Body of pancreas (tissue), 4 donors: Measurements from ENCODE around the gene DYNC1I1. TPM values are rescaled to one million over a fixed set of nuclear protein-coding genes. Genes with fewer than 3 reads are reported as not detected.
A peak's percentile ranks its signal among the peaks of the same experiment; 100 is the strongest.

Experiments
- ATAC-seq: fragments of 150-250 bp; one replicate; pipeline ENCODE4 v1.9.1; 2016
- DNase-seq, 4 donors: peaks; one replicate each; pipeline ENCODE4 v3.0.0-alpha.2; 2019
- H3K27ac ChIP-seq, 4 donors: fragments of 200-600 bp; sonication (generic); 1 replicate in 3 of 4; 2 replicates in 1 of 4; pipeline versions ENCODE4 v1.5.1 to v1.6.1; 2016 to 2019; ENCODE audit warnings: mild to moderate bottlenecking in 1 of 4, mixed read lengths in 1 of 4, moderate library complexity in 1 of 4
- H3K27me3 ChIP-seq, 2 donors: fragments of 200-600 bp; sonication (generic); one replicate each; pipeline ENCODE4 v1.6.0; 2016; ENCODE audit warnings: mild to moderate bottlenecking in 1 of 2
- H3K36me3 ChIP-seq, 2 donors: fragments of 200-600 bp; sonication (generic); replicated peaks in 1 of 2; 2 replicates each; pipeline ENCODE4 v1.5.1; 2016; ENCODE audit warnings: low read depth in 2 of 2; ENCODE audit not compliant: insufficient read depth in 1 of 2
- H3K4me1 ChIP-seq: fragments of 200-600 bp; sonication (generic); one replicate; pipeline ENCODE4 v1.6.0; 2016
- H3K4me3 ChIP-seq, 2 donors: fragments of 200-600 bp; sonication (generic); 1 replicate in 1 of 2; 2 replicates in 1 of 2; pipeline ENCODE4 v1.5.1; 2016 to 2019
- H3K9me3 ChIP-seq, 3 donors: fragments of 200-600 bp; sonication (generic); 1 replicate in 2 of 3; 2 replicates in 1 of 3; pipeline ENCODE4 v1.5.1; 2016
- CTCF ChIP-seq, 7 experiments: fragments of 450-650 bp in 4 of 7; fragments of 200-600 bp in 3 of 7; sonication (generic) in 3 of 7; IDR thresholded peaks; one replicate each; pipeline ENCODE4 v1.5.1; 2016 to 2019; ENCODE audit warnings: antibody characterized with exemption in 7 of 7
- POLR2A ChIP-seq, 3 donors: fragments of 450-650 bp; IDR thresholded peaks; one replicate each; pipeline ENCODE4 v1.6.1; 2016; ENCODE audit warnings: antibody characterized with exemption in 3 of 3, mild to moderate bottlenecking in 2 of 3
- WGBS, 2 donors: methylation state at CpG; one replicate each; pipeline ENCODE4 v1.1.5; 2017; 5-methylcytosine and 5-hydroxymethylcytosine counted together
- intact Hi-C: fragments of 100-400 bp; cut with DNase I; formaldehyde crosslinking; loops from one replicate; pipeline ENCODE4 v1.15.1; 2023
- total RNA-seq, 2 donors: library from RNA; depleted of rRNA; stranded (reverse); fragments of >200 nt; gene quantifications; one replicate each; pipeline ENCODE4 v1.1.0, GENCODE V29; 2016

Gene DYNC1I1
- total RNA-seq, 2 donors from 2014 or later = 1.3 to 4.2 TPM

- no peak for ATAC-seq
- TF ChIP-seq CTCF (IDR thresholded peaks at IDR 0.05) (no peak), POLR2A (IDR thresholded peaks at IDR 0.05) (no peak)
- H3K4me3 ChIP-seq = no peak overlapping the region
These were observed 15.9 kb downstream of the DYNC1I1 start for GRCh38 chr7:95788258-95788657.

GRCh38 chr7:95788884-95789283, 16.5 kb downstream of the DYNC1I1 start:
- Histone ChIP-seq H3K27me3 (no peaks in the 10 kb centered on the region), H3K4me3 (no peak overlapping the region), H3K4me1 (no peaks in the 10 kb centered on the region), H3K36me3 (no peaks in the 10 kb centered on the region), H3K9me3 (no peaks in the 10 kb centered on the region), H3K27ac (no peak overlapping the region)
- no peak for DNase-seq
- ATAC-seq = no peak
- no peak for TF ChIP-seq CTCF (IDR thresholded peaks at IDR 0.05)
- TF ChIP-seq POLR2A (IDR thresholded peaks at IDR 0.05) = no peak
- 33% methylated on average over 2 of the region's 2 CpGs for WGBS, 2 donors
- intact Hi-C loops = no loop called here

More at GRCh38 chr7:95788258-95788657, 15.9 kb downstream of the DYNC1I1 start:
- no peak for DNase-seq
- Histone ChIP-seq H3K27me3 (no peaks in the 10 kb centered on the region), H3K36me3 (no peaks in the 10 kb centered on the region), H3K4me1 (no peaks in the 10 kb centered on the region), H3K27ac (no peak overlapping the region), H3K9me3 (no peaks in the 10 kb centered on the region)
- 92 to 95% methylated on average over 6 of the region's 6 CpGs for WGBS, 2 donors
- intact Hi-C loops = no loop called here

- ATAC-seq (no peak), DNase-seq (no peak)
- 75 to 84% methylated on average over 5 of the region's 5 CpGs for WGBS, 2 donors
- H3K27me3 ChIP-seq = no peaks in the 10 kb centered on the region
- H3K36me3 ChIP-seq = no peaks in the 10 kb centered on the region
- intact Hi-C loops = no loop called here
- no peaks in the 10 kb centered on the region for H3K4me1 ChIP-seq
- no peak overlapping the region for H3K4me3 ChIP-seq
- TF ChIP-seq CTCF (IDR thresholded peaks at IDR 0.05) = no peak
- TF ChIP-seq POLR2A (IDR thresholded peaks at IDR 0.05) = no peak
- no peak overlapping the region for H3K27ac ChIP-seq
- H3K9me3 ChIP-seq = no peaks in the 10 kb centered on the region
These were observed 21.3 kb downstream of the DYNC1I1 start for GRCh38 chr7:95793658-95794057.

GRCh38 chr7:95794917-95795515, 22.7 kb downstream of the DYNC1I1 start:
- no peaks in the 10 kb centered on the region for H3K4me1 ChIP-seq
- no peaks in the 10 kb centered on the region for H3K27me3 ChIP-seq
- no peak for TF ChIP-seq POLR2A (IDR thresholded peaks at IDR 0.05)
- TF ChIP-seq CTCF (IDR thresholded peaks at IDR 0.05) = peak; percentile 11 to 62 (median 46)
- DNase-seq (peak in 2 of 4 donors; percentile 29 to 30), ATAC-seq (peak; percentile 35)
- WGBS, 2 donors = 48 to 71% methylated on average over 3 of the region's 3 CpGs
- H3K27ac ChIP-seq = no peak overlapping the region
- intact Hi-C loops = no loop called here
- H3K4me3 ChIP-seq = no peak overlapping the region
- H3K9me3 ChIP-seq = no peaks in the 10 kb centered on the region
- H3K36me3 ChIP-seq = no peaks in the 10 kb centered on the region

GRCh38 chr7:95796617-95797016, 24.3 kb downstream of the DYNC1I1 start:
- no peaks in the 10 kb centered on the region for H3K27me3 ChIP-seq
- WGBS, 2 donors = 41 to 50% methylated on average over 1 of the region's 1 CpG
- no peak for ATAC-seq
- H3K4me1 ChIP-seq = no peaks in the 10 kb centered on the region
- TF ChIP-seq CTCF (IDR thresholded peaks at IDR 0.05) (no peak), POLR2A (IDR thresholded peaks at IDR 0.05) (no peak)
- H3K27ac ChIP-seq = no peak overlapping the region
- H3K36me3 ChIP-seq = no peaks in the 10 kb centered on the region
- intact Hi-C loops = no loop called here
- DNase-seq = no peak
- H3K9me3 ChIP-seq = no peaks in the 10 kb centered on the region
- H3K4me3 ChIP-seq = no peak overlapping the region
